H1 (cell line): Measurements from ENCODE around the gene IRF2BP1. TPM values are rescaled to one million over a fixed set of nuclear protein-coding genes. Genes with fewer than 3 reads are reported as not detected.

ENCODE experiments used
- CTCF ChIA-PET: fragments of 300-600 bp; sonication (Branson Sonifier 250); formaldehyde crosslinking; loops from one replicate; lab custom pipeline; 2021; ENCODE audit not compliant: partially characterized antibody; lab: Charles Lee
- POLR2A ChIA-PET: fragments of 300-600 bp; sonication (Branson Sonifier 250); formaldehyde crosslinking; loops from one replicate; lab custom pipeline; 2021; ENCODE audit warnings: inconsistent platforms; ENCODE audit not compliant: partially characterized antibody; lab: Charles Lee
- DNase-seq, 2 experiments: peaks; one replicate each; pipeline versions ENCODE4 v3.0.0 to v3.0.0-alpha.2; 2010 to 2022; ENCODE audit warnings: low spot score in 2 of 2, low read depth in 1 of 2, mixed read lengths in 1 of 2
- FAIRE-seq: peaks from 2 replicates; lab custom pipeline; 2011; peaks lifted over from hg19 to GRCh38; lab: Jason Lieb, UNC
- H2AFZ ChIP-seq: 2 replicates; pipeline ENCODE4 v1.8.1; 2012; ENCODE audit warnings: low read length, inconsistent platforms
- H2AK5ac ChIP-seq: 2 replicates; pipeline ENCODE4 v1.6.1; 2013; ENCODE audit warnings: low read depth, low read length
- H2BK120ac ChIP-seq: replicated peaks from 2 replicates; pipeline ENCODE3; 2013; ENCODE audit warnings: low read depth, low read length, inconsistent platforms
- H2BK12ac ChIP-seq: 2 replicates; pipeline ENCODE4 v1.6.1; 2013; ENCODE audit warnings: low read depth, low read length
- H2BK15ac ChIP-seq: 2 replicates; pipeline ENCODE4 v1.6.1; 2013; ENCODE audit warnings: low read length
- H2BK20ac ChIP-seq: 2 replicates; pipeline ENCODE4 v1.6.1; 2013; ENCODE audit warnings: low read length
- H2BK5ac ChIP-seq: 2 replicates; pipeline ENCODE4 v1.6.1; 2013; ENCODE audit warnings: low read depth, low read length
- H3K14ac ChIP-seq: 2 replicates; pipeline ENCODE4 v1.6.1; 2013; ENCODE audit warnings: inconsistent platforms; ENCODE audit not compliant: insufficient read length
- H3K18ac ChIP-seq: 2 replicates; pipeline ENCODE4 v1.6.1; 2013; ENCODE audit warnings: low read length; ENCODE audit errors: extremely low read depth
- H3K23ac ChIP-seq: 2 replicates; pipeline ENCODE4 v1.6.1; 2013; ENCODE audit warnings: inconsistent platforms; ENCODE audit not compliant: insufficient read length
- H3K23me2 ChIP-seq: 2 replicates; pipeline ENCODE4 v1.6.1; 2013; ENCODE audit warnings: low read depth, low read length
- H3K27ac ChIP-seq: 2 replicates; pipeline ENCODE4 v1.6.1; 2011; ENCODE audit warnings: low read depth, low read length, inconsistent platforms
- H3K27me3 ChIP-seq, 4 experiments: replicated peaks in 1 of 4; 1 replicate in 1 of 4; 2 replicates in 3 of 4; pipeline versions ENCODE4 v1.6.1 to v1.8.1; 2011 to 2013; ENCODE audit warnings: low read length in 3 of 4, mild to moderate bottlenecking in 3 of 4, inconsistent platforms in 2 of 4, mixed read lengths in 2 of 4, moderate library complexity in 1 of 4; ENCODE audit not compliant: control insufficient read depth in 3 of 4, insufficient read depth in 3 of 4; ENCODE audit errors: extremely low read depth in 1 of 4
- H3K36me3 ChIP-seq, 4 experiments: 2 replicates each; pipeline versions ENCODE4 v1.6.1 to v1.8.1; 2011 to 2013; ENCODE audit warnings: mild to moderate bottlenecking in 4 of 4, low read length in 3 of 4, moderate library complexity in 2 of 4, control low read depth in 1 of 4, inconsistent platforms in 1 of 4; ENCODE audit not compliant: insufficient read depth in 4 of 4, control insufficient read depth in 2 of 4
- H3K4ac ChIP-seq: replicated peaks from 2 replicates; pipeline ENCODE3; 2013; ENCODE audit warnings: low read length, low read depth, mixed read lengths, inconsistent platforms; ENCODE audit not compliant: insufficient read length
- H3K4me1 ChIP-seq, 4 experiments: replicated peaks in 1 of 4; 1 replicate in 1 of 4; 2 replicates in 3 of 4; pipeline versions ENCODE4 v1.6.1 to v1.8.1; 2011 to 2013; ENCODE audit warnings: low read length in 3 of 4, inconsistent platforms in 2 of 4, mixed read lengths in 1 of 4; ENCODE audit not compliant: insufficient read depth in 4 of 4, control insufficient read depth in 3 of 4
- H3K4me2 ChIP-seq, 2 experiments: 2 replicates each; pipeline versions ENCODE4 v1.6.1 to v1.8.1; 2011 to 2013; ENCODE audit warnings: low read depth in 2 of 2, low read length in 2 of 2, control low read depth in 1 of 2, inconsistent platforms in 1 of 2, mild to moderate bottlenecking in 1 of 2; ENCODE audit not compliant: insufficient read depth in 1 of 2
- H3K4me3 ChIP-seq, 4 experiments: fragments of 200-600, 300-600 bp in 1 of 4; sonication (generic), shearing (Covaris generic), sonication (Bioruptor Twin) in 1 of 4; 2 replicates each; pipeline versions ENCODE4 v1.5.1 to v1.8.1; 2011 to 2016; ENCODE audit warnings: low read length in 4 of 4, low read depth in 3 of 4, control low read depth in 2 of 4, inconsistent platforms in 2 of 4, mild to moderate bottlenecking in 2 of 4, mixed read lengths in 1 of 4, moderate library complexity in 1 of 4; ENCODE audit not compliant: insufficient read depth in 2 of 4; ENCODE audit errors: extremely low read depth in 1 of 4
- H3K56ac ChIP-seq: replicated peaks from 2 replicates; pipeline ENCODE3; 2013; ENCODE audit warnings: low read depth, mild to moderate bottlenecking, mixed read lengths, low read length, inconsistent platforms; ENCODE audit not compliant: insufficient read length
- H3K79me1 ChIP-seq: 2 replicates; pipeline ENCODE4 v1.6.1; 2013; ENCODE audit warnings: low read depth, low read length, control low read depth
- H3K79me2 ChIP-seq, 2 experiments: 2 replicates each; pipeline versions ENCODE4 v1.6.1 to v1.8.1; 2012 to 2013; ENCODE audit warnings: low read length in 2 of 2, mild to moderate bottlenecking in 2 of 2, inconsistent platforms in 1 of 2; ENCODE audit not compliant: insufficient read depth in 2 of 2, control insufficient read depth in 1 of 2
- H3K9ac ChIP-seq, 4 experiments: replicated peaks in 1 of 4; 1 replicate in 1 of 4; 2 replicates in 3 of 4; pipeline versions ENCODE4 v1.6.1 to v1.8.1; 2011 to 2013; ENCODE audit warnings: low read depth in 3 of 4, low read length in 3 of 4, control low read depth in 2 of 4, mild to moderate bottlenecking in 2 of 4, moderate library complexity in 2 of 4, inconsistent platforms in 1 of 4; ENCODE audit errors: extremely low read depth in 1 of 4
- H3K9me3 ChIP-seq, 2 experiments: 2 replicates each; pipeline versions ENCODE4 v1.6.1 to v1.8.1; 2012 to 2013; ENCODE audit warnings: mild to moderate bottlenecking in 2 of 2, moderate library complexity in 2 of 2, control low read depth in 1 of 2, inconsistent platforms in 1 of 2, low read depth in 1 of 2, low read length in 1 of 2, mixed read lengths in 1 of 2; ENCODE audit not compliant: insufficient read depth in 2 of 2
- H4K20me1 ChIP-seq, 2 experiments: replicated peaks in 1 of 2; 2 replicates each; pipeline versions ENCODE3 to v1.8.1; 2011 to 2013; ENCODE audit warnings: inconsistent platforms in 2 of 2, low read length in 2 of 2, mild to moderate bottlenecking in 1 of 2; ENCODE audit not compliant: insufficient read depth in 2 of 2, control insufficient read depth in 1 of 2
- H4K5ac ChIP-seq: 2 replicates; pipeline ENCODE4 v1.6.1; 2013; ENCODE audit warnings: low read length, low read depth, mixed read lengths, inconsistent platforms; ENCODE audit not compliant: insufficient read length
- H4K8ac ChIP-seq: 2 replicates; pipeline ENCODE4 v1.8.0; 2013; ENCODE audit warnings: mild to moderate bottlenecking, moderate library complexity, low read length, inconsistent platforms; ENCODE audit not compliant: insufficient read depth; ENCODE audit errors: extremely low read depth
- H4K91ac ChIP-seq: replicated peaks from 2 replicates; pipeline ENCODE3; 2013; ENCODE audit warnings: low read length, mixed read lengths, inconsistent platforms; ENCODE audit not compliant: insufficient read length
- HDAC2 ChIP-seq, 2 experiments: fragments of 300-600 bp in 1 of 2; sonication (generic) in 1 of 2; IDR thresholded peaks; 2 replicates each; pipeline ENCODE4 v1.6.1; 2011 to 2012; ENCODE audit warnings: low read depth in 2 of 2, low read length in 2 of 2, mild to moderate bottlenecking in 2 of 2, moderate library complexity in 2 of 2, borderline replicate concordance in 1 of 2, inconsistent platforms in 1 of 2
- MAFK ChIP-seq: IDR thresholded peaks from 2 replicates; pipeline ENCODE4 v1.6.1; 2012; ENCODE audit warnings: low read depth, mild to moderate bottlenecking, improper control_type of control experiment, low read length
- WGBS, 2 experiments: shearing (Covaris generic) in 1 of 2; methylation state at CpG; one replicate each; pipeline versions ENCODE4 v1.1.6 to v1.1.7; 2013 to 2015; ENCODE audit warnings: low lambda C conversion rate in 2 of 2, mixed read lengths in 2 of 2, inconsistent platforms in 1 of 2, low coverage in 1 of 2, missing lambda C conversion rate in 1 of 2; ENCODE audit not compliant: insufficient replicate concordance in 2 of 2, insufficient coverage in 1 of 2, insufficient read length in 1 of 2; ENCODE audit errors: extremely low coverage in 1 of 2, missing lambda C conversion rate in 1 of 2; 5-methylcytosine and 5-hydroxymethylcytosine counted together
- polyA plus RNA-seq, 7 experiments: library from polyadenylated mRNA; depleted of rRNA in 3 of 7; stranded (reverse) in 5 of 7; unstranded in 2 of 7; fragments of >200 nt in 5 of 7; fragments of 200-250 nt in 2 of 7; gene quantifications; 1 replicate in 5 of 7; 2 replicates in 1 of 7; 4 replicates in 1 of 7; pipeline versions ENCODE4 v1.2.1 to v1.2.3, GENCODE V29; 2011 to 2013; ENCODE audit warnings: missing spikeins in 2 of 7, mixed read lengths in 2 of 7
- total RNA-seq: library from RNA; stranded (reverse); fragmentation: NEBNext Ultra II Directional; extraction: Animal tissue kit (Norgen Biotek cat#: 25700); gene quantifications from 2 replicates; pipeline ENCODE4 v1.2.1, GENCODE V29; 2021

Gene IRF2BP1
- total and polyA plus RNA-seq, 2 of the 8 experiments (the other 6 are each of a cell fraction or from before 2014, with no cell fraction given), result 12.1 to 24.4 TPM

DNA sequence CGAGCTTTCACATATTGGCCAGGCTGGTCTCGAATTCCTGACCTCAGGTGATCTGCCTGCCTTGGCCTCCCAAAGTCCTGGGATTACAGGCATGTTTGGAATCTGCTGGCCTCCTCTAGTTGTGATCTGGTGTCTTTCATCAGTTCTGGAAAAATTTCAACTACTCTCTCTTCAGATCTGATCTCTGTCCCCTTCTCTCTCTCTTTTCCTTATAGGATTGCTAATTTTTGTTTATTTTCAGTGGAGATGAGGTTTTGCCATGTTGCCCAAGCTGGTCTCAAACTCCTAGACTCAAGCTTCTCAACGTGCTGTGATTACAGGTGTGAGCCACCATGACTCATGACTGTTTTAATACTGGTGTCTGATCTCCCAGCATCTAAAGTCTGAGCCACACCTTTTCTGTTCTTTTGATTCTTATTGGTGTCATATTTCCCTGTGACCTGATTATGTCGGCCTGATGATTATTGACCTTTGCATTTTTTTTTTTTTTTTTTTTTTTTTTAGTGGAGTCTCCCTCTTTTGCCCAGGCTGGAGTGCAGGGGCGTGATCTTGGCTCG is 39.0 kb upstream of the IRF2BP1 start:
- no peak overlapping the region for H3K4me2 ChIP-seq
- H3K4me1 ChIP-seq, result no peaks in the 10 kb centered on the region; a peak in 1 of 7 replicates
- no peak overlapping the region for H4K91ac ChIP-seq
- ChIA-PET CTCF (interaction anchor here (0.7 to 1.1 kb wide), 2 partner anchors 61 to 158 kb away, joined by 3 read pairs; no protein-coding TSS in a partner anchor), POLR2A (interaction anchor here (0.7 kb wide), 1 partner anchor 55 kb away, joined by 4 read pairs; no protein-coding TSS in a partner anchor)
- TF ChIP-seq MAFK, result no peak
- no peak for TF ChIP-seq HDAC2 (IDR thresholded peaks at IDR 0.05; ENCODE audit: borderline replicate concordance in 1 of 2, low read depth in 2 of 2, low read length in 2 of 2)
- DNase-seq (no peak), FAIRE-seq (no peak)
- H3K27ac ChIP-seq, result no peak overlapping the region
- H4K8ac ChIP-seq, result no peak overlapping the region
- no peaks in the 10 kb centered on the region for H3K9me3 ChIP-seq
- no peaks in the 10 kb centered on the region for H4K20me1 ChIP-seq
- no peak overlapping the region for H3K9ac ChIP-seq
- no peak overlapping the region for H3K14ac ChIP-seq
- H3K23me2 ChIP-seq, result peaks cover 5% of the 10 kb centered on the region; the same call in 1 of the 2 replicates
- H4K5ac ChIP-seq, result no peak overlapping the region
- no peak overlapping the region for H2BK12ac ChIP-seq
- H3K56ac ChIP-seq, result no peak overlapping the region
- peaks cover 1 to 16% (median 8%) of the 10 kb centered on the region in 4 experiments; a peak in 5 of 7 replicates for H3K27me3 ChIP-seq
- no peak overlapping the region for H2BK120ac ChIP-seq
- H2BK20ac ChIP-seq, result no peak overlapping the region
- no peaks in the 10 kb centered on the region for H3K36me3 ChIP-seq
- no peak overlapping the region for H2BK5ac ChIP-seq
- H2AFZ ChIP-seq, result no peak overlapping the region
- no peaks in the 10 kb centered on the region for H3K79me2 ChIP-seq
- H3K23ac ChIP-seq, result no peak overlapping the region
- H3K79me1 ChIP-seq, result no peaks in the 10 kb centered on the region
- H3K18ac ChIP-seq, result no peak overlapping the region
- H2BK15ac ChIP-seq, result no peak overlapping the region
- 81% methylated on average over 6 of the region's 6 CpGs; no CpG with 5 or more reads in 1 of the 2 experiments for WGBS, 2 experiments
- no peak overlapping the region for H3K4me3 ChIP-seq
- no peak overlapping the region for H3K4ac ChIP-seq
- H2AK5ac ChIP-seq, result no peak overlapping the region
